Activated naive CD8-positive, alpha-beta T cell treated with anti-CD3 and anti-CD28 coated beads, Interleukin-2, amount 50 U/mL, for 24 hours (primary cell): Measurements from ENCODE around the gene BRSK1.

Source experiments
- ATAC-seq: fragments of 150-1000 bp; cut with Tn5 transposase; one replicate; pipeline ENCODE4 v1.10.0; 2021
- DNase-seq: peaks from one replicate; pipeline ENCODE4 v3.0.0; 2021
- H3K27ac Mint-ChIP-seq: one replicate; pipeline ENCODE4 v1.8.0; 2021; ENCODE audit warnings: mild to moderate bottlenecking, mixed read lengths
- H3K27me3 Mint-ChIP-seq: one replicate; pipeline ENCODE4 v1.8.0; 2021; ENCODE audit warnings: mixed read lengths
- H3K36me3 Mint-ChIP-seq: one replicate; pipeline ENCODE4 v1.8.0; 2021; ENCODE audit warnings: low read depth, mixed read lengths
- H3K4me1 Mint-ChIP-seq: one replicate; pipeline ENCODE4 v1.8.0; 2021; ENCODE audit warnings: mixed read lengths
- H3K4me3 Mint-ChIP-seq: one replicate; pipeline ENCODE4 v1.8.0; 2021; ENCODE audit warnings: mild to moderate bottlenecking, moderate library complexity, mixed read lengths
- H3K9me3 Mint-ChIP-seq: one replicate; pipeline ENCODE4 v1.8.0; 2021; ENCODE audit warnings: mixed read lengths

Gene BRSK1

GRCh38 chr19:55276720-55277430 is 6.9 kb upstream of the BRSK1 start:
- no peak overlapping the region for H3K4me3 Mint-ChIP-seq

GRCh38 chr19:55277494-55277893 is 6.3 kb upstream of the BRSK1 start:
- H3K27ac Mint-ChIP-seq = no peak overlapping the region
- no peaks in the 10 kb centered on the region for H3K9me3 Mint-ChIP-seq
- H3K27me3 Mint-ChIP-seq = no peaks in the 10 kb centered on the region
- H3K4me1 Mint-ChIP-seq = peaks cover 30% of the 10 kb centered on the region
- DNase-seq (no peak), ATAC-seq (no peak)
- no peak overlapping the region for H3K4me3 Mint-ChIP-seq
- peaks cover 28% of the 10 kb centered on the region for H3K36me3 Mint-ChIP-seq

More at GRCh38 chr19:55276720-55277430, 6.9 kb upstream of the BRSK1 start:
- Mint-ChIP-seq H3K9me3 (no peaks in the 10 kb centered on the region), H3K4me1 (peaks cover 30% of the 10 kb centered on the region), H3K27ac (peak overlapping the region; percentile 42), H3K36me3 (peaks cover 35% of the 10 kb centered on the region), H3K27me3 (no peaks in the 10 kb centered on the region)
- ATAC-seq = no peak
- DNase-seq = no peak

GRCh38 chr19:55278391-55279135 is 5.2 kb upstream of the BRSK1 start:
- DNase-seq = no peak
- Mint-ChIP-seq H3K27ac (peak overlapping the region; percentile 18), H3K36me3 (peaks cover 22% of the 10 kb centered on the region), H3K9me3 (no peaks in the 10 kb centered on the region), H3K4me1 (peaks cover 38% of the 10 kb centered on the region), H3K27me3 (peaks cover 3% of the 10 kb centered on the region), H3K4me3 (peak overlapping the region; percentile 96)
- ATAC-seq = no peak

GRCh38 chr19:55279340-55279739 is 4.5 kb upstream of the BRSK1 start:
- peaks cover 39% of the 10 kb centered on the region for H3K4me1 Mint-ChIP-seq
- ATAC-seq = no peak

GRCh38 chr19:55279770-55280643 is 3.8 kb upstream of the BRSK1 start, which contains the start of gene HSPBP1:
HSPBP1 (minus strand) TSS chr19:55280110; CDS start chr19:55279608, 502 bp downstream.
- H3K4me3 Mint-ChIP-seq = peak within 1 kb of the TSS; percentile 96
- peak; percentile 93 for ATAC-seq
- peaks cover 4% of the 10 kb centered on the region for H3K27me3 Mint-ChIP-seq
- H3K27ac Mint-ChIP-seq = peak within 1 kb of the TSS; percentile 97
- no peaks in the 10 kb centered on the region for H3K9me3 Mint-ChIP-seq
- H3K36me3 Mint-ChIP-seq = peaks cover 17% of the 10 kb centered on the region
- DNase-seq = peak; percentile 96
- H3K4me1 Mint-ChIP-seq = peaks cover 41% of the 10 kb centered on the region

More at GRCh38 chr19:55279340-55279739, 4.5 kb upstream of the BRSK1 start:
- H3K4me3 Mint-ChIP-seq = peak overlapping the region; percentile 96
- H3K27me3 Mint-ChIP-seq = peaks cover 4% of the 10 kb centered on the region
- peaks cover 21% of the 10 kb centered on the region for H3K36me3 Mint-ChIP-seq
- H3K27ac Mint-ChIP-seq = peak overlapping the region; percentile 97
- DNase-seq = no peak
- no peaks in the 10 kb centered on the region for H3K9me3 Mint-ChIP-seq

GRCh38 chr19:55284405-55285058 is 735 bp downstream of the BRSK1 start:
- Mint-ChIP-seq H3K9me3 (no peaks in the 10 kb centered on the region), H3K27ac (no peak overlapping the region), H3K4me1 (peaks cover 25% of the 10 kb centered on the region), H3K36me3 (peaks cover 1% of the 10 kb centered on the region), H3K4me3 (no peak overlapping the region), H3K27me3 (peaks cover 4% of the 10 kb centered on the region)
- no peak for ATAC-seq
- DNase-seq = no peak

- no peaks in the 10 kb centered on the region for H3K36me3 Mint-ChIP-seq
- no peaks in the 10 kb centered on the region for H3K9me3 Mint-ChIP-seq
- peaks cover 17% of the 10 kb centered on the region for H3K4me1 Mint-ChIP-seq
- H3K4me3 Mint-ChIP-seq = no peak overlapping the region
- ATAC-seq = no peak
- DNase-seq = no peak
- H3K27me3 Mint-ChIP-seq = peaks cover 4% of the 10 kb centered on the region
- no peak overlapping the region for H3K27ac Mint-ChIP-seq
Measured at GRCh38 chr19:55285229-55285890, 1.6 kb downstream of the BRSK1 start.

GRCh38 chr19:55287361-55288079 is 3.7 kb downstream of the BRSK1 start:
- Mint-ChIP-seq H3K4me3 (no peak overlapping the region), H3K27me3 (peaks cover 4% of the 10 kb centered on the region), H3K27ac (no peak overlapping the region), H3K9me3 (no peaks in the 10 kb centered on the region), H3K36me3 (no peaks in the 10 kb centered on the region), H3K4me1 (peaks cover 15% of the 10 kb centered on the region)
- DNase-seq = no peak
- ATAC-seq = no peak

- ATAC-seq = no peak
- H3K36me3 Mint-ChIP-seq = no peaks in the 10 kb centered on the region
- H3K4me1 Mint-ChIP-seq = peaks cover 6% of the 10 kb centered on the region
- no peak for DNase-seq
- no peak overlapping the region for H3K27ac Mint-ChIP-seq
- no peaks in the 10 kb centered on the region for H3K9me3 Mint-ChIP-seq
- no peaks in the 10 kb centered on the region for H3K27me3 Mint-ChIP-seq
- H3K4me3 Mint-ChIP-seq = no peak overlapping the region
Measured at GRCh38 chr19:55289117-55289796, 5.5 kb downstream of the BRSK1 start.

GRCh38 chr19:55297267-55297666 is 13.5 kb downstream of the BRSK1 start:
- Mint-ChIP-seq H3K4me1 (peaks cover 10% of the 10 kb centered on the region), H3K27me3 (no peaks in the 10 kb centered on the region), H3K27ac (no peak overlapping the region), H3K36me3 (no peaks in the 10 kb centered on the region), H3K4me3 (no peak overlapping the region), H3K9me3 (no peaks in the 10 kb centered on the region)
- DNase-seq (no peak), ATAC-seq (no peak)

GRCh38 chr19:55299991-55300390 is 16.2 kb downstream of the BRSK1 start:
- Mint-ChIP-seq H3K27me3 (no peaks in the 10 kb centered on the region), H3K27ac (no peak overlapping the region), H3K4me3 (no peak overlapping the region), H3K4me1 (peaks cover 10% of the 10 kb centered on the region), H3K9me3 (no peaks in the 10 kb centered on the region), H3K36me3 (no peaks in the 10 kb centered on the region)
- ATAC-seq = no peak
- DNase-seq = no peak

GRCh38 chr19:55300886-55301458 is 17.2 kb downstream of the BRSK1 start:
- H3K4me3 Mint-ChIP-seq = peak overlapping the region; percentile 80
- no peak for DNase-seq
- H3K36me3 Mint-ChIP-seq = peaks cover 2% of the 10 kb centered on the region
- H3K27ac Mint-ChIP-seq = peak overlapping the region; percentile 89
- H3K4me1 Mint-ChIP-seq = peaks cover 13% of the 10 kb centered on the region
- ATAC-seq = no peak
- no peaks in the 10 kb centered on the region for H3K27me3 Mint-ChIP-seq
- H3K9me3 Mint-ChIP-seq = no peaks in the 10 kb centered on the region
